Left lung (tissue), 10 donors: Measurements from ENCODE around the gene CSNK2A1. TPM values are rescaled to one million over a fixed set of nuclear protein-coding genes. Genes with fewer than 3 reads are reported as not detected.

Experiments
- ATAC-seq: fragments of 200-7000 bp; cut with Tn5 transposase; one replicate; pipeline ENCODE4 v1.9.1; 2020; ENCODE audit warnings: moderate library complexity
- DNase-seq, 4 donors: peaks; one replicate each; pipeline ENCODE4 v3.0.0-alpha.2; 2013 to 2020
- H3K27ac ChIP-seq, 2 donors: fragments of 200-600 bp; sonication (generic) in 1 of 2; one replicate each; pipeline versions ENCODE4 v1.5.0 to v1.8.0; 2020 to 2021
- H3K27me3 ChIP-seq, 2 donors: fragments of 200-600 bp; sonication (generic) in 1 of 2; one replicate each; pipeline versions ENCODE4 v1.5.0 to v1.8.0; 2020 to 2021
- H3K36me3 ChIP-seq, 2 donors: fragments of 200-600 bp; sonication (generic) in 1 of 2; one replicate each; pipeline versions ENCODE4 v1.5.0 to v1.8.0; 2020 to 2021
- H3K4me1 ChIP-seq, 2 donors: fragments of 200-600 bp; one replicate each; pipeline ENCODE4 v1.8.0; 2021
- H3K4me3 ChIP-seq, 2 donors: fragments of 200-600 bp; sonication (generic) in 1 of 2; one replicate each; pipeline versions ENCODE4 v1.5.0 to v1.8.0; 2020 to 2021; ENCODE audit warnings: mild to moderate bottlenecking in 1 of 2
- H3K9me3 ChIP-seq, 2 donors: fragments of 200-600 bp; sonication (generic) in 1 of 2; one replicate each; pipeline versions ENCODE4 v1.5.0 to v1.8.0; 2020 to 2021
- intact Hi-C, 2 donors: fragments of 100-400 bp; cut with DNase I; formaldehyde crosslinking; loops; one replicate each; pipeline versions ENCODE4 v1.11.2 to v1.14.2; 2022
- polyA plus RNA-seq, 6 donors: library from polyadenylated mRNA; unstranded; fragments of 120-200 nt; gene quantifications; one replicate each; pipeline ENCODE4 v1.2.1, GENCODE V29; 2013; ENCODE audit not compliant: insufficient read length in 6 of 6
- total RNA-seq, 2 donors: library from RNA; stranded (reverse); fragmentation: NEBNext Ultra II Directional; extraction: Animal tissue kit (Norgen Biotek cat#: 25700); gene quantifications; one replicate each; pipeline ENCODE4 v1.2.1, GENCODE V29; 2021
- TF ChIP-seq, protein P1 (sequence below), 2 donors: fragments of 200-600 bp; sonication (generic) in 1 of 2; IDR thresholded peaks; one replicate each; pipeline versions ENCODE4 v1.5.0 to v1.8.0; 2021; ENCODE audit warnings: antibody characterized with exemption in 2 of 2
- donor health status: DM: no; HTN: yes; CAD: no.
- donor health status: DM: no; HTN: no; CAD: no.

The CSNK2A1 gene
- total and polyA plus RNA-seq, 8 donors: 78.5 to 157 (median 133) TPM

DNA sequence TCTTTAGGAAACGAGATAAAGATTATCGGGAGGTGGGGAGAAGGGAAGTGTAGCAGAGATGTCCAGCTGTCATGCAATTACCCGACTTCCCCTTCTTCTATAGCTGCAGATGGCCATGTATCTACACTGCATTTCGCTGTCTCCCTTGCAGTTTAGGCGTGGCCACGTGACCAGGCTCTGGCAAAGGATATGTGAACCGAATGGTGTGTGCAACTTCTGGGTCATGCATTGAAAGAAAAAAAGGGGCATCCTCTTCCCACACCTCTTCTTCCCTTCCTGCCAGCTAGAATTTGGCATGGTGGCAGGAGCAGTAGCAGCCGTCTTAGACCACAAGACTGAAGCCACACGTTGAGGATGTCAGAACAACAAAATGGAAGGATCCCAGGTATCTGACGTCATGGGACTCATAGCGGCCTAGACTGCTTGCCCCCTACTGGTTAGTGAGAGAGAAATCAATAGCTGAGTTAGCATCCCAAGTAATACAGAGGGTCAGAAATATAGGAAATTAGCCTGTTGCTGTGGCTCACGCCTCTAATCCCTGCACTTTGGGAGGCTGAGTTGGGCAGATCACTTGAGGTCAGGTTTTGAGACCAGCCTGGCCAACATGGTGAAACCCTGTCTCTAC lies 33.7 kb upstream of the CSNK2A1 start:
- ATAC-seq (no peak), DNase-seq (no peak)
- TF ChIP-seq, protein P1, sequence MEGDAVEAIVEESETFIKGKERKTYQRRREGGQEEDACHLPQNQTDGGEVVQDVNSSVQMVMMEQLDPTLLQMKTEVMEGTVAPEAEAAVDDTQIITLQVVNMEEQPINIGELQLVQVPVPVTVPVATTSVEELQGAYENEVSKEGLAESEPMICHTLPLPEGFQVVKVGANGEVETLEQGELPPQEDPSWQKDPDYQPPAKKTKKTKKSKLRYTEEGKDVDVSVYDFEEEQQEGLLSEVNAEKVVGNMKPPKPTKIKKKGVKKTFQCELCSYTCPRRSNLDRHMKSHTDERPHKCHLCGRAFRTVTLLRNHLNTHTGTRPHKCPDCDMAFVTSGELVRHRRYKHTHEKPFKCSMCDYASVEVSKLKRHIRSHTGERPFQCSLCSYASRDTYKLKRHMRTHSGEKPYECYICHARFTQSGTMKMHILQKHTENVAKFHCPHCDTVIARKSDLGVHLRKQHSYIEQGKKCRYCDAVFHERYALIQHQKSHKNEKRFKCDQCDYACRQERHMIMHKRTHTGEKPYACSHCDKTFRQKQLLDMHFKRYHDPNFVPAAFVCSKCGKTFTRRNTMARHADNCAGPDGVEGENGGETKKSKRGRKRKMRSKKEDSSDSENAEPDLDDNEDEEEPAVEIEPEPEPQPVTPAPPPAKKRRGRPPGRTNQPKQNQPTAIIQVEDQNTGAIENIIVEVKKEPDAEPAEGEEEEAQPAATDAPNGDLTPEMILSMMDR (IDR thresholded peaks at IDR 0.05): no peak
- Histone ChIP-seq H3K4me1 (peaks cover 0 to 7% of the 10 kb centered on the region in 2 donors), H3K27ac (no peak overlapping the region), H3K4me3 (no peak overlapping the region), H3K9me3 (no peaks in the 10 kb centered on the region), H3K27me3 (peaks cover 0 to 39% of the 10 kb centered on the region in 2 donors), H3K36me3 (no peaks in the 10 kb centered on the region)
- intact Hi-C loops: no loop called here

DNA sequence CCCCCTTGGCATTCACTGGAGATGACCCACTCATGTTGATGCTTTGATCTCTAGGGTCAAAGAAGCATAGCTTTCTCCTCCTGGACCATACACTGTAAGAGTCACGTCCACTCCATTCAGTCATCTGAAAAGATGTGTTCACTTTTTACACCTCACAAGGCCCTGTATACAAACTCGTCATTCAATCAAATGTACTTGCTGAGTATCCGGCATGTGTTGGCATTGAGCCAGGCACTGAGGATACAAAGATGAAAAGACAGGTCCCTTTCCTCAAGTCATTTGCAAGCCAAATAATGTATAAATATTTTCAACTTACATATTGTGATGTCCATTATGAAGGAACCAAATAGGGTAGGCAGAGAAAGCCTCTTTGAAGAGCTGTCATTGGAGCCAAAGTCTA lies 32.6 kb upstream of the CSNK2A1 start:
- ATAC-seq (no peak), DNase-seq (no peak)
- TF ChIP-seq, protein P1 (IDR thresholded peaks at IDR 0.05): no peak
- intact Hi-C loops: no loop called here
- H3K4me3 ChIP-seq: no peak overlapping the region
- H3K9me3 ChIP-seq: no peaks in the 10 kb centered on the region
- H3K27ac ChIP-seq: no peak overlapping the region
- H3K36me3 ChIP-seq: no peaks in the 10 kb centered on the region
- H3K27me3 ChIP-seq: peaks cover 0 to 43% of the 10 kb centered on the region in 2 donors
- H3K4me1 ChIP-seq: peaks cover 0 to 18% of the 10 kb centered on the region in 2 donors

DNA sequence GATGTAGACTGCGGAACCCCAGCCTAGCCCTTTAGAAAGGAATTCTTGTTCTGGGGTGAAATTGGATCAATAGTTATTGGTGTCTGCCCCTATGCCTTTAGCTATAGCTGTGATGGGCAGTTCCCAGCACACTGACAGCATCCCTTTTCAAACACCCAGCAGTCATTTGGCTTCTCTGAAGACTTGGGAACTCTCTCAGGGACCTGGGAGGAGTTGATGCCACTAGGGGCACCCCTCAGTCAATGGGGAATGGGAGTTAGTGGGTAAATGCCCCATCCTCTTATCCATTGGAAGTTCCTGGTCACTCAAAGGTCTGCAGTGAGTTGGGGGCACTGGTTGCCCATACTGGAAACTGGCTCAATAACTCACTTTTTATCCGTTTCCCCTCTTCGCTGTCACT lies 31.6 kb upstream of the CSNK2A1 start:
- DNase-seq (no peak), ATAC-seq (no peak)
- no peaks in the 10 kb centered on the region for H3K9me3 ChIP-seq
- no peaks in the 10 kb centered on the region for H3K36me3 ChIP-seq
- peaks cover 0 to 19% of the 10 kb centered on the region in 2 donors for H3K4me1 ChIP-seq
- peak overlapping the region in 1 of 2 donors; percentile 33 for H3K27ac ChIP-seq
- intact Hi-C loops: no loop called here
- TF ChIP-seq, protein P1 (IDR thresholded peaks at IDR 0.05): no peak
- H3K27me3 ChIP-seq: peaks cover 0 to 46% of the 10 kb centered on the region in 2 donors
- H3K4me3 ChIP-seq: no peak overlapping the region

DNA sequence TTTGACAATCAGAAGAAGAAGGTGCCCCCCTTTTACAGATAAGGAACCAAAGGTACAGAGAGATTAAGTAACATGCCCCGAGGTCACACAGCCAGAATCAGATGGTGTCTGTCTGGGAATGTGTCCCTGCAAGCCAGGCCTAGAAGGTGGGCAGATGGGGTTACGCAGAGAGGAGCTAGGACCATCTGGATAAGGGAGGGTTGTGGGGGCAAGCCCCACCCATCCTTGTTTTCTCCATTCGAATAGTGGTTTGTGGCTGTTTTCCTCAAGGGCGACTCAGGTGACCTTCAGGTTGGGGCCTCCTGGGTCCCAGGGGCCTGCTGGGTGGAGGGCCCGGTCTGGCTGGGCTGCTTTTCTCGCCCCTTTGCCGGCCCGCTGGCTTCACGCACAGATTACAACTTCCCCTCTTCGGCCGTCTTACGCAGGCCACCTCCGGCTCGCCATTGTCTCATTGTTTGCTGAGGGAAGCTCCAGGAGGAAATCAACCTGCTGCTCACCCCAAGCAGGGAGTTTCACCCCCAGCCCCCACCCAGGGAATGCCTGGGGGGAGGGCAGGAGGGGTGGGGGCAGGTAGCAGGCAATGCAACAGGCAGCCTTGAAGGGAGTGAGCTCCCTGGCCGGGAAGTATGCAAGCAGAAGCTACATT lies 30.8 kb upstream of the CSNK2A1 start:
- Histone ChIP-seq H3K36me3 (no peaks in the 10 kb centered on the region), H3K4me3 (no peak overlapping the region), H3K27ac (peak overlapping the region in 1 of 2 donors; percentile 33), H3K27me3 (peaks cover 0 to 51% of the 10 kb centered on the region in 2 donors), H3K4me1 (peaks cover 0 to 19% of the 10 kb centered on the region in 2 donors), H3K9me3 (no peaks in the 10 kb centered on the region)
- DNase-seq (no peak), ATAC-seq (no peak)
- TF ChIP-seq, protein P1 (IDR thresholded peaks at IDR 0.05): no peak
- intact Hi-C loops: no loop called here

DNA sequence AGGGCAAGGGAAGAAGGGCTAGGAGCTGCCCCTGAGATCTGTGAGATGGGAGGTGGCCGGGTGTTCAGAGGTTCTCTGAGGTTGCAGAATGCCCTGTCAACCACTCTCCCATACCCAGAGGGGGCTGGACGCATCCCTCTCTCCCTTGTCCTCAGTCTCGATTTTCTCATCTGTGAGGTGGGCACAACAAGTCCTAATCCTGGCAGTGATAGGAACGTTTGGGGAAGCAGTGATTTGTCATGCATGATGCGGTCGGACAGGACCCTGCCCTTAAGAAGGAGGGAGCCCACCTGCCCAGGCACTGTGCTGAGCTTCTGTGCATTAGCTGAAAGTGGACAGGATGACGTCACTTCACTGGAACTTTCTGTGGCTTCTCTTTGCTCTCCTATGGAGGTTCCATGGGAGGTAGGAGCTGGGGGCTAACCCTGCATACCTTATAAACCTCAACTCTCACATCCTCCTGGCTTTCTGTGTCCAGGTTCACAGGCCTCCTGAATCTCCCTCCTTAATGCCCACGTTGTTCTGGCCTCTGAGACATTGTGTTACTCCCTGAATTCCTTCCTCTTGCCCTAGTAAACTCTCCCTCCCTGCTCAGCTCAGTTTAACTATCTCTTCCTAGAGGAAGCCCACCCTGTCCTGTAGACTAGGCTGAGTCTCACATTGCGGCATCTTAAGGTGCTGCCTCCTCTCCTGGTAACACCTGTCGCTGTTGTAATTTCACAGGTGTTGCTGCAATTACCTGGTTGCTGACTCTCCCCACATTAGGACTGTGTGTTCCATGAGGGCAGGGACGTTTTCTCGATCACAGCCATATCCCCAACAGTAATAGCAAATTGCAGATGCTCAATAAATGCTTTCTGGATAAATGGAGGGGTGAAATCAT lies 30.1 kb upstream of the CSNK2A1 start:
- no peak overlapping the region for H3K4me3 ChIP-seq
- H3K4me1 ChIP-seq: peaks cover 0 to 19% of the 10 kb centered on the region in 2 donors
- no peaks in the 10 kb centered on the region for H3K36me3 ChIP-seq
- DNase-seq (no peak), ATAC-seq (no peak)
- H3K27ac ChIP-seq: peak overlapping the region in 1 of 2 donors; percentile 33
- TF ChIP-seq, protein P1 (IDR thresholded peaks at IDR 0.05): no peak
- peaks cover 0 to 58% of the 10 kb centered on the region in 2 donors for H3K27me3 ChIP-seq
- H3K9me3 ChIP-seq: no peaks in the 10 kb centered on the region
- intact Hi-C loops: no loop called here
